Endometrium (tissue), 2 donors: ENCODE results near the gene TMEM59.
"Not testable (repeated sequence)": the region's sequence is repeated elsewhere in the genome, so short reads cannot be mapped to it uniquely, and the experiment has no call there.

Experiments used
- FAIRE-seq: peaks from 2 replicates; lab custom pipeline; 2012; peaks lifted over from hg19 to GRCh38; lab: Jason Lieb, UNC
- donor health status: control.
- donor health status: control.

TMEM59 gene

GRCh38 chr1:54012863-54013262 lies 40.1 kb downstream of the TMEM59 start:
- no peak for FAIRE-seq

- FAIRE-seq: no peak
These were observed 41.0 kb downstream of the TMEM59 start for GRCh38 chr1:54012008-54012325.

DNA sequence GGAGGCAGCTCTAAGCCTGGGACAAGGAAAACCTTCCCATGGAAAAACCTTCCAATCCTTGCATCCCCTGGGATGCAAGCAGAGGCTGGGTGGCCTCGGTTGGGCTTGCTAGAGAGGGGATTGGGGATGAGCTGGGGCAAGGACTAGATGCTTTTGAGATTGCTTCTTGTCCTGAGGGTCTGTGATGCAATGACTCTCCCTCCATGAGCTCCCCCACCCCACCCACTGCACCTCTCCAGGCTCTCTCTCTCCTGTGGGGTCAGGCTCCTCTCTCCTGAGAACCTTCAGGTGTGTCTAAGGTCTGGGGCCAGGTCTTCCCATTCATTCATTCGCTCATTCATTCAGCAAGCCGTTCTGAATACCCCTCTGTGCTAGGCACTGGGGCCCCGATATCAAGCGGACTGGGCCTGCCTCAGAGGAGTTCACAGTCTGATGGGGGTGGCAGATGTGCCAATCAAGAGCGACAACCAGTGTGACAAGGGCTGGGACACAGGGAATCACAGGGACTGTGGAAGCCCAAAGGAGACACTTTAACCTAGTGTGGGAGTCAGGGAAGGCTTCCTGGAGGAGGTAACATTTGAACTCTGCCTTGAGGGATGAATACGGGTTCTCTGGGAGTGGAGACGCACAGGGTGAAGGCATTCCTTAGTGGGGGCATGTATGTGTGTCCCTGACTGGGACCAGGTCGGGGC lies 41.5 kb downstream of the TMEM59 start:
- no peak for FAIRE-seq

GRCh38 chr1:54010415-54011117 lies 42.4 kb downstream of the TMEM59 start:
- no peak for FAIRE-seq

- FAIRE-seq: no peak
These were observed 43.6 kb downstream of the TMEM59 start for GRCh38 chr1:54009406-54009805.

DNA sequence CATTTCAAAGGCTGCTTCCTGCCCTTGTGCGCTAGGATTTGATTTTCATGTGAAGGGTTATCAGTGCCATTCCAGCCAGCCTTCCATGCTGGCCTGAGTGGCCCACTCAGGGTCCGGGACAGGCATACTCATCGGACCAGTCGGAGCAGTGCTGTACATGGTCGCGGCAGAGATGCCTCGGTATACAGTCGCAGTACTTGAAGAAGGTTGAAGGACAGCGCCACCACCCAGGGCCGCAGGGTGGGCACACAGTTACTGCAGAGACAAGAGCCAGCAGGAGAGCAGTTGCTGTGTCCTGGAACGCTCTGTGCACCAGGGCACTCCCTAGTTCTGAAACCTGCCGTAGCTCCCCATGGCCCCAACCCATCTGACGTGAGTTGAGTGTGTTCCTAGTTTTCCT lies 44.1 kb downstream of the TMEM59 start:
- FAIRE-seq: no peak

DNA sequence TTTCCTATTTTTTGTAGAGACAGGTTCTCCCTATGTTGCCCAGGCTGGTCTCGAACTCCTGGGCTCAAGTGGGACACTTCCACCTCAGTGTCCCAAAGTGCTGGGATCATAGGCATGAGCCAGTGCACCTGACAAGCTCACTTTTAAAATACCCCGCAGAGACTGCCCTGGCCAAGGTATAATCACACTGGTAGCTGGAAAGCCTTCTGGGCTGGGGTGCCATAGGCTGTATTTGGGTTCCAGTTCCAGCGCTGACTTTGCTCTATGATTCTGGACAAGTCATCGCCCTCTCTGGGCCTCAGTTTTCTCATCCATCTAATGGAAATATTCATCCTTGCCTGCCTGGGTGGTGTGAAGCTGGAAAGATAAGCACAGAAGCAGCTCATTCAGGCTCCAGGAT lies 45.4 kb downstream of the TMEM59 start:
- FAIRE-seq: no peak

GRCh38 chr1:54006508-54006907 lies 46.5 kb downstream of the TMEM59 start:
- FAIRE-seq: no peak

- FAIRE-seq: no peak
These were observed 48.4 kb downstream of the TMEM59 start for GRCh38 chr1:54004481-54005049.

DNA sequence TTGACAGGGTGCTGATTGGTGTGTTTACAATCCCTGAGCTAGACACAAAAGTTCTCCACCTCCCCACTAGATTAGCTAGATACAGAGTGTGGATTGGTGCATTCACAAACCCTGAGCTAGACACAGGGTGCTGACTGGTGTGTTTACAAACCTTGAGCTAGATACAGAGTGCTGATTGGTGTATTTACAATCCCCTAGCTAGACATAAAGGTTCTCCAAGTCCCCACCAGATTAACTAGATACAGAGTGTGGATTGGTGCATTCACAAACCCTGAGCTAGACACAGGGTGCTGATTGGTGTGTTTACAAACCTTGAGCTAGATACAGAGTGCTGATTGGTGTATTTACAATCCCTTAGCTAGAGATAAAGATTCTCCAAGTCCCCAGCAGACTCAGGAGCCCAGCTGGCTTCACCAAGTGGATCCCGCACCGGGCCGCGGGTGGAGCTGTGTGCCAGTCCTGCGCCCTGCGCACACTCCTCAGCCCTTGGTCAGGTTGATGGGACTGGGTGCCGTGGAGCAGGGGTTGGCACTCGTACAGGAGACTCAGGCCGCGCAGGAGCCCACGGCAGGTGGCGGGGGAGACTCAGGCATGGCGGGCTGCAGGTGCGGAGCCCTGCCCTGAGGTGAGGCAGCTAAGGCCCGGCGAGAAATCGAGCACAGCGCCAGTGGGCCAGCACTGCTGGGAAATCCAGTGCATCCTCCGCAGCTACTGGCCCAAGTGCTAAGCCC lies 49.1 kb downstream of the TMEM59 start:
- FAIRE-seq: not testable (repeated sequence)

DNA sequence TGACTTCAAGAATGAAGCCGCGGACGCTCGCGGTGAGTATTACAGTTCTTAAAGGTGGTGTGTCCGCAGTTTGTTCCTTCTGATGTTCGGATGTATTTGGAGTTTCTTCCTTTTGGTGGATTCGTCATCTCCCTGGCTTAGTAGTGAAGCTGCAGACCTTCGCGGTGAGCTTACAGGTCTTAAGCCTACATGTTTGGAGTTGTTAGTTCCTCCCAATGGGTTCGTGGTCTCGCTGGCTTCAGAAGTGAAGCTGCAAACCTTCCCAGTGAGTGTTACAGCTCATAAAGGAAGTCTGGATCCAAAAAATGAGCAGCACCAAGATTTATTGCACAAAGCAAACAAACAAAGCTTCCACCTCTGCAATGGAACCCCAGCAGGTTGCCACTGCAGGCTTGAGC lies 49.8 kb downstream of the TMEM59 start:
- FAIRE-seq: no peak

DNA sequence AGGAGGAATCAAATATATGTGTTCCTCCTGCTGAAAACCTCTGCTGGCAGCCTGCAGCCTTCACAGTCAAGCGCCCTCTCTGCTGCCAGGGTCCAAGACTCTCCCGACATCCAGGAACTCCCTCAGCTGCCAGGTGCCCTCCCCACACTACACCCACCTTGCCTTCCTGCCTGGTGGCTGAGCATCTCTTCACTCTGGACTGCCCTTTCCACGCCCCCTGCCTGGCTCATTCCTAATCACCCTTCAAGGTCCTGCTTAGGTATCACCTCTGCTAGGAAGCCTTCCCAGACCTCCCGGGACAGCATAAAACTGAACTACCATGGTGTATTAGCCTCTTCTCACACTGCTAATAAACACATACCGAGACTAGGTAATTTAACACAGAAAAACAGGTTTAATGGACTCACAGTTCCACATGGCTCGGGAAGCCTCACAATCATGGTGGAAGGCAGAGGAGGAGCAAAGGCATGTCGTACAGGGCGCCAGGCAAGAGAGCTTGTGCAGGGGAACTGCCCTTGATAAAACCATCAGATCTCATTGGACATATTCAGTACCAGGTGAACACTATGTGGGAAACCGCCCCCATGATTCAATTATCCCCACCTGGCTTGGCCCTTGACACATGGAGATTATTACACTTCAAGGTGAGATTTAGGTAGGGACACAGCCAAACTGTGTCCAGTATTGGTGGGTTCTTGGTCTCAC lies 50.3 kb downstream of the TMEM59 start:
- no peak for FAIRE-seq

DNA sequence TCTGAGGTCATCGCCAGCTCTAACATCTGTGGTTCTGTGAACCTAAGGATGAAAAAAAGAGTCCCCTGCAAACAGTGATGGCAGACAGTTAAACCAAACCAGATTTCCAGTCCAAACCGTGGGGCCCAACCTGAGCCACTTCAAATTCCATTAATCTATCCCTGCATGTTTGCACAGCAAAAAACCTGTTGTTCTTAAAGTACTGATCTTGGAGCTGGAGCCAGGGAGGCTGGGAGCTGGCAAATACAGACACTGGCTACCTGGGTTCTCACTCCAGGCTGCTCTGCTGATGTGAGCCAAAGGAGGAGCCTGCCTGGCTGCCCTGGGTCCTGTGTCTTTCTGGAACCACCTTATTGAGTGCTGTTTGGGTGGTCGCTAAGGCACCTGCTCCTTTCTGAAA lies 51.4 kb downstream of the TMEM59 start:
- no peak for FAIRE-seq

DNA sequence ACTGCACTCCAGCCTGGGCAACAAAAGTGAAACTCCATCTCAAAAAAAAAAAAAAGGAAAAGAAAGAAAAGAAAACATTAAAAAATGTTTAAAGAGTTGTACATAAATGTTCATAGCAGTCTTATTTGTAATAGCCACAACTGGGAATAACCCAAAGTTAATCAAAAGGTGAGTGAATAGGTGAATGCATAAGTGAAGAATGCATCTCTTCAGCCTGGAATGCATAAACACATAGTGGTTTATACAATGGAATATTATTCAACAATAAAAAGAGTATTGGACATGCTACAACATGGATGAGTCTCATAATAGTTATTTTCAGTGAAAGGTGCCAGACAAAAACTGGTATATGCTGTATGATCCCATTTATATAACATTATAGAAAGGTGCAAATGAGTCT lies 53.1 kb downstream of the TMEM59 start:
- FAIRE-seq: no peak

GRCh38 chr1:53998223-53998622 lies 54.8 kb downstream of the TMEM59 start:
- FAIRE-seq: no peak

- FAIRE-seq: no peak
These were observed 57.3 kb downstream of the TMEM59 start for GRCh38 chr1:53995683-53996082.

DNA sequence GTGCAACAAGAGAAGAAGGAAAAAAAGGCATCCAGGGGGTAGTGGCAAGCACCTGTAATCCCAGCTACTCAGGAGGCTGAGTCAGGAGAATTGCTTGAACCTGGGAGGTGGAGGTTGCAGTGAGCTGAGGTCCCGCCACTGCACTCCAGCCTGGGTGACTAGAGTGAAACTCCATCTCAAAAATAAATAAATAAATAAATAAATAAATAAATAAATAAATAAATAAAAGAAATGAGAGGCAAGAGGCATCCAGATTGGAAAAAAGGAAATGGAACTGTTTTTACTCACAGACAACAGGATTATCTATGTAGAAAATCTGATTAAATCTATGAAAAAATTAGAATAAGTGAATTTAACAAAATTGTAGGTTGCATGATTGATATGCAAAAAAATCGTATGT lies 58.5 kb downstream of the TMEM59 start:
- FAIRE-seq: not testable (repeated sequence)

DNA sequence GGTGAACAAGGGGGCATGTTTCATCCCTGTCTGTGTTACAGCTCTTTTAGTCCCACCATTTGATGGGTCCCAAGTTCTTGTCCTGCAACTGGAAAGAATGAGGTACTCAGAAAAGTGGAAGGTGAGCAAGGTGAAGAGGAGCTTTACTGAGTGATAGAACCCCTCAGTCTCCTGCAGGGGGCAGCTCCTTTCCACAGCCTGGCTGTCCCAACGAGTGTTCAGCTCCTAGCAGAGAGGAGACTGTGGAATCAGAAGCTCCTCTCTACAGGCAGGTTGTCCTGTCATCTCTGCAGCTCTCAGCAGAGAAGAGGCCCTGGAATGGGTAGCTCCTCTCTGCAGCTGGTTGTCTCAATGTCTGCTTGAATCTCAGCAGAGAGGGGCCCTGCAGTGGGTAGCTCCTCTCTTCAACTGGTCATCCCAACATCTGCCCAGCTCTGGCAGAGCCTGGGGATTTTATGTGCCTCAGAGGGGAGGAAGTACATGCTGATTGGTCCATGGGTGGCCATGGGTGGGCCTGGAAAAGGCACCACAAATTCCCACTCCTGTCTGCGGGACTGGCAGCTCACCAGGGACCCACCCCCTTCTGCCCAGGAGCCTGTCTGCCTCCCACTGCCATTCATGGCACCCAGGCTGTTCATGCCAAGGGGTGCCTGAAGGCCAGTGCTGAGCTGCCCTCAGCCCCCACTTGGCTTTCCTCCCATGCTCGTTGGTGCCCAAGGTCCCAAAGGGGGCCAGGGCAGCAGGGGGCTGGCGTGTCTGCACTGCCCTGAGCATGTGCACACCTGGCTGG lies 60.7 kb downstream of the TMEM59 start:
- FAIRE-seq: no peak

DNA sequence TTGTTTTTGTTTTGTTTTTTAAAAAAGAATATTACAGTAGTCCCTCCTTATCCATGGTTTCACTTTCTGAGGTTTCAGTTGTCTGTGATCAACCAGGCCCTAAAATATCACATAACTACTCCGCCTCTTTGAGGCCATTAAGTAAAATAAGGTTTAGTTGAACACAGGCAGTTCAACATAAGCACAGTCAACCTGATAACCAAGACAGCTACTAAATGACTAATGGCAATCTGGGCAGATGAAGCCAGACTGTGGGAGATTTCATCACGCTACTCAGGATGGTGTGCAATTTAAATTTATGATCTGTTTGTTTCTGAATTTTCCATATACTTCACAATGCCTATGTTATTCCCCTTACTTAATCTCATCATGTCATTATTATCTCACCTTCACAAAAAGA lies 65.1 kb downstream of the TMEM59 start:
- FAIRE-seq: no peak

DNA sequence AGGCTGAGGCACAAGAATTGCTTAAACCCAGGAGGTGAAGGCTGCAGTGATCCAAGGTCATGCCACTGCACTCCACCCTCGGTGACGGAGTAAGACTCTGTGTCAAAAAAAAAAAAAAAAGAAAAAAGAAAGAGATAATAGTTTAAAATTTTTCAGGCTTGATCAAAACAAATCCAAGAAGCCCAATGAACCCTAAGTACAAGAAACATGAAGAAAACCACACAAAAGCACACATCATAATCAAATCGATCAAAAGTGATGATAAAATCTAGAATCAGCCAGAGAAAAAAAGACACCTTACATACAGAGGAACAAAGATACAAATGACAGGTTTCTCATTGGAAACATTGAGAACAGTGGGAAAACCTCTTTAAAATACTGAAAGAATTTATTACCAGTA lies 66.5 kb downstream of the TMEM59 start:
- no peak for FAIRE-seq

DNA sequence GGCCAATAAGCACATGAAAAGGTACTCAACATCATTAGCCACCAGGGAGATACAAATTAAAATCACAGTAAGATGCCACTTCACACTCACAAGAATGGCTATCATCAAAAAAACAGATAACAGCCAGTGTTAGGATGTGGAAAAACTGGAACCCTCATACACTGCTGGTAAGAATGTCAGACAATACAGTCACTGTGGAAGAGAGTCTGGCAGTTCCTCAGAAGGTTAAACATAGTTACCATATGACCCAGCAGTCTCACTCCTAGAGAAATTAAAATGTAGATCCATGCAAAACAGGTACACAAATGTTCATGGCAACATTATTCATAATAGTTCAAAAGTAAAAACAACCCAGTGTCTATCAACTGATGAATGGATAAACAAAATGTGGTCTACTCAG lies 68.3 kb downstream of the TMEM59 start:
- no peak for FAIRE-seq

GRCh38 chr1:53982763-53983104 lies 70.3 kb downstream of the TMEM59 start:
- no peak for FAIRE-seq
